HL-60 (cell line): ENCODE measurements around the gene FSCN2.

Source experiments
- DNase-seq, 2 experiments: peaks; one replicate each; pipeline ENCODE4 v3.0.0-alpha.2; 2010 to 2020; ENCODE audit warnings: low read depth in 1 of 2, low spot score in 1 of 2
- H3K27ac ChIP-seq: fragments of 250-450 bp; sonication (Bioruptor Pico); replicated peaks from 2 replicates; pipeline ENCODE4 v1.5.1; 2020; ENCODE audit warnings: mild to moderate bottlenecking, moderate library complexity
- H3K27me3 ChIP-seq: fragments of 250-450 bp; sonication (Bioruptor Pico); 2 replicates; pipeline ENCODE4 v1.5.1; 2021; ENCODE audit warnings: mild to moderate bottlenecking, moderate library complexity; ENCODE audit not compliant: insufficient read depth, poor library complexity, severe bottlenecking
- H3K4me3 ChIP-seq: replicated peaks from 2 replicates; pipeline ENCODE4 v1.5.1; 2011; ENCODE audit warnings: mild to moderate bottlenecking, control low read depth, low read length; ENCODE audit not compliant: insufficient read depth
- CTCF ChIP-seq: IDR thresholded peaks from one replicate; pipeline ENCODE4 v1.5.1; 2011; ENCODE audit warnings: low read length, control low read depth, inconsistent platforms; ENCODE audit not compliant: insufficient read depth
- GABPA ChIP-seq: IDR thresholded peaks from 2 replicates; pipeline ENCODE4 v1.6.1; 2012; ENCODE audit warnings: low read depth
- POLR2AphosphoS5 ChIP-seq: IDR thresholded peaks from 2 replicates; pipeline ENCODE4 v1.6.1; 2012; ENCODE audit warnings: low read depth
- SPI1 ChIP-seq: IDR thresholded peaks from 2 replicates; pipeline ENCODE4 v1.6.1; 2012; ENCODE audit warnings: low read depth, mild to moderate bottlenecking, borderline replicate concordance
- TF ChIP-seq, protein P1 (sequence below): IDR thresholded peaks from 2 replicates; pipeline ENCODE4 v1.6.1; 2012; ENCODE audit warnings: low read depth; ENCODE audit not compliant: insufficient replicate concordance

The FSCN2 gene

GRCh38 chr17:81537343-81537855, 9.2 kb downstream of the FSCN2 start:
- Histone ChIP-seq H3K4me3 (no peak overlapping the region), H3K27me3 (peaks cover 14% of the 10 kb centered on the region), H3K27ac (no peak overlapping the region)
- TF ChIP-seq CTCF: peak; percentile 48
- no peak for TF ChIP-seq SPI1
- no peak for DNase-seq

DNA sequence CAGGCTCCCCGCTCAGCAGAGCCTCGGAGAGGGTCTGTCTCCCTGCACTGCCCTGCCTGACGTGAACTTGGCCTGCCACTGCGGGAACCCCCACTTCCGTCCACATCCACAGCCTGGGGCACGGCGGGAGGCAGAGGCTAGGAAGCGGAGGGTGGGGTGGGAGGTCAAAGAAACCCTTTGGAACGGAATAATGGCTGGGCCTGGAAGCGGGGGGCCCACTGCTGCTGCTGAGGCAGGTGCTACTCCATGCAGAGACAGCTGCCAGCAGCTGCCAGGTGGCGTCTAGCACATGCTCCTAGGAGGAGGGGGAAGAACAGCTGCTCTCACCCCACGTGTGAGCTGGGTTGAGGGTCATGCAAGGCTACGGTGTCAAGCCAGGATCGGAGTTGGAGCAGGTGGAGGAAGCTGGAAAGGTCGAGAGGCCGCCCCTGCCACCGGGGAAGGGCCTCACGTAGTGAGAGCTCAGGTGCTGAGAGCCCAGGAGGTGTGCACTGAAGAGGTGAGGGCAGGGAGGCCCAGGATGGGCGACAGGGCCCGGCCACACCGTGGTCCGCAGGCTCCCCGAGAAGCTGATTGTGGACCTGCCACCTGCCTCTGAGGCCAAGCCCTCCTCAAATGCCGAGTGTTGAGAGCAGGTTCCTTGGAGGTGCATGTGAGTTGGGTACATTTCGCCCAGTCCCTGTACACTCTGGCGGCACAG, 9.8 kb downstream of the FSCN2 start:
- Histone ChIP-seq H3K27me3 (peaks cover 14% of the 10 kb centered on the region), H3K27ac (no peak overlapping the region), H3K4me3 (no peak overlapping the region)
- no peak for DNase-seq
- no peak for TF ChIP-seq SPI1
- TF ChIP-seq POLR2AphosphoS5: no peak; the same call in 1 of the 2 replicates
- TF ChIP-seq CTCF: no peak
- TF ChIP-seq, protein P1, sequence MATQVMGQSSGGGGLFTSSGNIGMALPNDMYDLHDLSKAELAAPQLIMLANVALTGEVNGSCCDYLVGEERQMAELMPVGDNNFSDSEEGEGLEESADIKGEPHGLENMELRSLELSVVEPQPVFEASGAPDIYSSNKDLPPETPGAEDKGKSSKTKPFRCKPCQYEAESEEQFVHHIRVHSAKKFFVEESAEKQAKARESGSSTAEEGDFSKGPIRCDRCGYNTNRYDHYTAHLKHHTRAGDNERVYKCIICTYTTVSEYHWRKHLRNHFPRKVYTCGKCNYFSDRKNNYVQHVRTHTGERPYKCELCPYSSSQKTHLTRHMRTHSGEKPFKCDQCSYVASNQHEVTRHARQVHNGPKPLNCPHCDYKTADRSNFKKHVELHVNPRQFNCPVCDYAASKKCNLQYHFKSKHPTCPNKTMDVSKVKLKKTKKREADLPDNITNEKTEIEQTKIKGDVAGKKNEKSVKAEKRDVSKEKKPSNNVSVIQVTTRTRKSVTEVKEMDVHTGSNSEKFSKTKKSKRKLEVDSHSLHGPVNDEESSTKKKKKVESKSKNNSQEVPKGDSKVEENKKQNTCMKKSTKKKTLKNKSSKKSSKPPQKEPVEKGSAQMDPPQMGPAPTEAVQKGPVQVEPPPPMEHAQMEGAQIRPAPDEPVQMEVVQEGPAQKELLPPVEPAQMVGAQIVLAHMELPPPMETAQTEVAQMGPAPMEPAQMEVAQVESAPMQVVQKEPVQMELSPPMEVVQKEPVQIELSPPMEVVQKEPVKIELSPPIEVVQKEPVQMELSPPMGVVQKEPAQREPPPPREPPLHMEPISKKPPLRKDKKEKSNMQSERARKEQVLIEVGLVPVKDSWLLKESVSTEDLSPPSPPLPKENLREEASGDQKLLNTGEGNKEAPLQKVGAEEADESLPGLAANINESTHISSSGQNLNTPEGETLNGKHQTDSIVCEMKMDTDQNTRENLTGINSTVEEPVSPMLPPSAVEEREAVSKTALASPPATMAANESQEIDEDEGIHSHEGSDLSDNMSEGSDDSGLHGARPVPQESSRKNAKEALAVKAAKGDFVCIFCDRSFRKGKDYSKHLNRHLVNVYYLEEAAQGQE: no peak
- TF ChIP-seq GABPA: no peak

GRCh38 chr17:81538651-81539570, 10.7 kb downstream of the FSCN2 start:
- no peak for DNase-seq
- Histone ChIP-seq H3K4me3 (no peak overlapping the region), H3K27ac (no peak overlapping the region), H3K27me3 (peaks cover 14% of the 10 kb centered on the region)
- TF ChIP-seq CTCF (no peak), GABPA (no peak), POLR2AphosphoS5 (no peak), SPI1 (no peak)
- TF ChIP-seq, protein P1: no peak
